Measurements from ENCODE around the gene AJUBA. TPM values are rescaled to one million over a fixed set of nuclear protein-coding genes. Genes with fewer than 3 reads are reported as not detected.

AJUBA gene
- total RNA-seq, 1 donor from 2014 or later: 146 TPM

DNA sequence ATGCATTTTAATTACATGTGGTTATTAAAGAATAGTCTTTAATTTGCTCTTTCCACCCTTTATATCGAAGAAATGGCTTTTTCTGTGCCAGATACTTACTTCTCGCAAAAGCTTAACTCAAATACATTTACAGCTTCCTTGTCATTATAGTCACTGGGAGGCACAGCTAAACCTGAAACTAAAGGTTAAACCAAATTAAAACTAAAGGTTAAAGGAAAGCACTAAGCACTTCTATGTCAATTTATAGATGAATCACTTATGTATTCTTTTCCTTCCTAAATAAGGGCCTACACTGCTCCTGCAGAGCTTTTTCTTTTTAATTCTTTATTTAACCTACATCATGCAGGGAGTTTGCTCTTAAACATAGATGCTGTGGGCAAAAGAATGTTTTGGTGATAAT lies 18.5 kb upstream of the AJUBA start:
- Mint-ChIP-seq H3K27me3 (ENCODE audit: low read depth, unreplicated experiment) (no peaks in the 10 kb centered on the region), H3K4me3 (ENCODE audit: unreplicated experiment) (no peak overlapping the region), H3K36me3 (ENCODE audit: low read depth, unreplicated experiment) (no peaks in the 10 kb centered on the region), H3K4me1 (ENCODE audit: low read depth, unreplicated experiment) (peaks cover 2% of the 10 kb centered on the region), H3K9me3 (ENCODE audit: unreplicated experiment) (no peaks in the 10 kb centered on the region), H3K27ac (ENCODE audit: unreplicated experiment) (no peak overlapping the region)
- no peaks in the 10 kb centered on the region for H3K9me3 ChIP-seq (ENCODE audit: insufficient read depth, low read depth, low read length)
- no peak for DNase-seq (ENCODE audit: low read depth)
- no peak overlapping the region for H3K27ac ChIP-seq (ENCODE audit: low read depth, low read length)
- H3K4me1 ChIP-seq (ENCODE audit: insufficient read depth, low read length): peaks cover 2% of the 10 kb centered on the region
- H3K27me3 ChIP-seq (ENCODE audit: insufficient read depth, low read length): no peaks in the 10 kb centered on the region
- no peaks in the 10 kb centered on the region for H3K36me3 ChIP-seq (ENCODE audit: insufficient read depth, low read length)
- no peak overlapping the region for H3K4me2 ChIP-seq (ENCODE audit: low read length)
- no peak overlapping the region for H3K9ac ChIP-seq (ENCODE audit: low read length)
- TF ChIP-seq EZH2 (IDR thresholded peaks at IDR 0.05; ENCODE audit: insufficient read depth, low read length): no peak
- TF ChIP-seq, protein P1, sequence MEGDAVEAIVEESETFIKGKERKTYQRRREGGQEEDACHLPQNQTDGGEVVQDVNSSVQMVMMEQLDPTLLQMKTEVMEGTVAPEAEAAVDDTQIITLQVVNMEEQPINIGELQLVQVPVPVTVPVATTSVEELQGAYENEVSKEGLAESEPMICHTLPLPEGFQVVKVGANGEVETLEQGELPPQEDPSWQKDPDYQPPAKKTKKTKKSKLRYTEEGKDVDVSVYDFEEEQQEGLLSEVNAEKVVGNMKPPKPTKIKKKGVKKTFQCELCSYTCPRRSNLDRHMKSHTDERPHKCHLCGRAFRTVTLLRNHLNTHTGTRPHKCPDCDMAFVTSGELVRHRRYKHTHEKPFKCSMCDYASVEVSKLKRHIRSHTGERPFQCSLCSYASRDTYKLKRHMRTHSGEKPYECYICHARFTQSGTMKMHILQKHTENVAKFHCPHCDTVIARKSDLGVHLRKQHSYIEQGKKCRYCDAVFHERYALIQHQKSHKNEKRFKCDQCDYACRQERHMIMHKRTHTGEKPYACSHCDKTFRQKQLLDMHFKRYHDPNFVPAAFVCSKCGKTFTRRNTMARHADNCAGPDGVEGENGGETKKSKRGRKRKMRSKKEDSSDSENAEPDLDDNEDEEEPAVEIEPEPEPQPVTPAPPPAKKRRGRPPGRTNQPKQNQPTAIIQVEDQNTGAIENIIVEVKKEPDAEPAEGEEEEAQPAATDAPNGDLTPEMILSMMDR (IDR thresholded peaks at IDR 0.05; ENCODE audit: insufficient read depth, low read depth, low read length): no peak
- H3K79me2 ChIP-seq (ENCODE audit: insufficient read depth, low read length): no peaks in the 10 kb centered on the region
- H3K4me3 ChIP-seq (ENCODE audit: insufficient read depth, low read depth, low read length): no peak overlapping the region
- H2AFZ ChIP-seq (ENCODE audit: low read depth, low read length): no peak overlapping the region
- FAIRE-seq: no peak
- no peaks in the 10 kb centered on the region for H4K20me1 ChIP-seq (ENCODE audit: insufficient read depth, low read length)

DNA sequence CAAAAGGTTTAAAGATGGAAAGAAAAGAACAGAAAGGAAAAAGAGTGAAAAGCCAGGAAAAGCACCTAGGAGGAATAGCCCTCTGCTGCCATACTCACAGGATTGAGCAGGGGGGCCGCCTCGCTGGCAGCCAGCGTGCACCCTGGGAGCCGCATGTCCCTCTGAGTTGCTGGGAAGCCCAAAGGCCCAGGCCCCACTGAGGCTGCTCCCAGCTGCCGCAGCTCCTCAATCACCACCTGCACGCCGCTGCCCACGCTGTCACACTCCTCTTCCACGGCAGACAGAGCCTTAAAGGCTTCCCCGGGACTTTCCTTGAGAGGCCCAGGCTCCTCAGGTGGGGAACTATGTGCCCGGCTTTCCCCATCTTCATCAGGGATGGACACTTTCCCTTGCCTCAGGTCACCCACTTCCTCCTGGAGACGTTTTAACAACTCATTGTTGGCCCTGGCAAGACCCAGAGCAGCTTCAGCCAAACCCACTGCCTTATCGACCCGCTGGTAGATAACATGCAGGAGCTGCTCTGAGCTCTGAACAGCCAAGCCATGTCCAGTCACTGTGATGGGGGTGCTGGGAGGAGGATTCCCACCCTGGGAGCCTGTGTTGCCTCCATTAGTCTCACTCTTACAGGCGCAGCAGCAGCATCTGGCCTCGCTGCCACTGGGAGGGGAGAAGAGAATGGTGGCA lies 16.1 kb upstream of the AJUBA start:
- H3K4me3 Mint-ChIP-seq (ENCODE audit: unreplicated experiment): no peak overlapping the region

More for the DNA sequence above, 16.1 kb upstream of the AJUBA start:
- H3K27ac ChIP-seq (ENCODE audit: low read depth, low read length): no peak overlapping the region
- no peak overlapping the region for H3K4me3 ChIP-seq (ENCODE audit: insufficient read depth, low read depth, low read length)
- H3K4me1 Mint-ChIP-seq (ENCODE audit: low read depth, unreplicated experiment): peaks cover 8% of the 10 kb centered on the region
- no peaks in the 10 kb centered on the region for H3K9me3 Mint-ChIP-seq (ENCODE audit: unreplicated experiment)
- H3K4me1 ChIP-seq (ENCODE audit: insufficient read depth, low read length): peaks cover 5% of the 10 kb centered on the region
- H2AFZ ChIP-seq (ENCODE audit: low read depth, low read length): no peak overlapping the region
- peak overlapping the region; percentile 30 for H3K27ac Mint-ChIP-seq (ENCODE audit: unreplicated experiment)
- H3K79me2 ChIP-seq (ENCODE audit: insufficient read depth, low read length): no peaks in the 10 kb centered on the region
- no peaks in the 10 kb centered on the region for H3K36me3 Mint-ChIP-seq (ENCODE audit: low read depth, unreplicated experiment)
- no peak for TF ChIP-seq EZH2 (IDR thresholded peaks at IDR 0.05; ENCODE audit: insufficient read depth, low read length)
- TF ChIP-seq, protein P1 (IDR thresholded peaks at IDR 0.05; ENCODE audit: insufficient read depth, low read depth, low read length): no peak
- no peaks in the 10 kb centered on the region for H3K9me3 ChIP-seq (ENCODE audit: insufficient read depth, low read depth, low read length)
- H3K27me3 ChIP-seq (ENCODE audit: insufficient read depth, low read length): no peaks in the 10 kb centered on the region
- DNase-seq (ENCODE audit: low read depth) (no peak), FAIRE-seq (no peak)
- H3K9ac ChIP-seq (ENCODE audit: low read length): no peak overlapping the region
- H4K20me1 ChIP-seq (ENCODE audit: insufficient read depth, low read length): no peaks in the 10 kb centered on the region
- H3K27me3 Mint-ChIP-seq (ENCODE audit: low read depth, unreplicated experiment): no peaks in the 10 kb centered on the region
- H3K36me3 ChIP-seq (ENCODE audit: insufficient read depth, low read length): no peaks in the 10 kb centered on the region
- no peak overlapping the region for H3K4me2 ChIP-seq (ENCODE audit: low read length)
